NCI-H2227 (cell line): ENCODE measurements around the gene KDM1B.

Experiments used
- DNase-seq: peaks from one replicate; lab custom pipeline; 2025; ENCODE audit not compliant: unreplicated experiment; lab: John Stamatoyannopoulos, UW

Gene KDM1B, protein sequence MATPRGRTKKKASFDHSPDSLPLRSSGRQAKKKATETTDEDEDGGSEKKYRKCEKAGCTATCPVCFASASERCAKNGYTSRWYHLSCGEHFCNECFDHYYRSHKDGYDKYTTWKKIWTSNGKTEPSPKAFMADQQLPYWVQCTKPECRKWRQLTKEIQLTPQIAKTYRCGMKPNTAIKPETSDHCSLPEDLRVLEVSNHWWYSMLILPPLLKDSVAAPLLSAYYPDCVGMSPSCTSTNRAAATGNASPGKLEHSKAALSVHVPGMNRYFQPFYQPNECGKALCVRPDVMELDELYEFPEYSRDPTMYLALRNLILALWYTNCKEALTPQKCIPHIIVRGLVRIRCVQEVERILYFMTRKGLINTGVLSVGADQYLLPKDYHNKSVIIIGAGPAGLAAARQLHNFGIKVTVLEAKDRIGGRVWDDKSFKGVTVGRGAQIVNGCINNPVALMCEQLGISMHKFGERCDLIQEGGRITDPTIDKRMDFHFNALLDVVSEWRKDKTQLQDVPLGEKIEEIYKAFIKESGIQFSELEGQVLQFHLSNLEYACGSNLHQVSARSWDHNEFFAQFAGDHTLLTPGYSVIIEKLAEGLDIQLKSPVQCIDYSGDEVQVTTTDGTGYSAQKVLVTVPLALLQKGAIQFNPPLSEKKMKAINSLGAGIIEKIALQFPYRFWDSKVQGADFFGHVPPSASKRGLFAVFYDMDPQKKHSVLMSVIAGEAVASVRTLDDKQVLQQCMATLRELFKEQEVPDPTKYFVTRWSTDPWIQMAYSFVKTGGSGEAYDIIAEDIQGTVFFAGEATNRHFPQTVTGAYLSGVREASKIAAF

DNA sequence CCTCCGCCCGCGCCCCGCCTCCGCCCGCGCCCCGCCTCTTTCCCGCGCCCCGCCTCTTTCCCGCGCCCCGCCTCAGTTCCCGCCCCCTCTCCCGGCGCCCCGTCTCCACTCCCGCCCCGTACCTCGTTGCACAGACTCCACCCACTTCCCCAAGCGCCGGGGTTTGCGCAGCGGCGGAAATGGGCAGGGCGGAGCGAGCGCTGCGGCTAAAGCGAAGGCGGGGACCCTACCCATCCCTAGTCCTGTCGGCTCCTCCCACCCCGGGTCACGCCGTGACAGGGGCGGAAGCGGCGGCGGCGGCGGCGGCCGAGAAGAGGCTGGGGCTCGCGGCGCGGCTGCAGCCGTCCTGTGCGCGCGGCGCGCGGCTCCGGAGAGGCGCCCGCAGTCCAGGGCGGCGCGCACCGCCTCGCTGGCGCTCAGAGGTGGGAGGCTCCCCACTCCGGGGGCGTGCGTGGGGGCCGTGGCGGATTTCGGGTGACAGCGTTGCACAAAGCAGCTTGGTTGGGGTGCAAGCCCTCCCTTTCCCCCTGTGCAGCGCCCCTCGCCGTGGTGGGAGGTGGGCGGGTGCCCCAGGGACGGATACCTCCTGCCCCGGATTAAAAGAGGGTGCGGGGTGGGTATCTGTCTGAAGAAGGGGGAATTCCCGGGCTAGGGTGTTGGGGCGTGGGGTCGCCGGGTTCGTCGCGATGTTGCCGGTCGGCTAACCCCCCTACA, at the start of gene KDM1B:
Gene KDM1B (plus strand): TSS at position 273 of the 714 bp plus-strand sequence. CDS start 4,474 bp downstream, outside the sequence.
- peak; percentile 99 for DNase-seq

DNA sequence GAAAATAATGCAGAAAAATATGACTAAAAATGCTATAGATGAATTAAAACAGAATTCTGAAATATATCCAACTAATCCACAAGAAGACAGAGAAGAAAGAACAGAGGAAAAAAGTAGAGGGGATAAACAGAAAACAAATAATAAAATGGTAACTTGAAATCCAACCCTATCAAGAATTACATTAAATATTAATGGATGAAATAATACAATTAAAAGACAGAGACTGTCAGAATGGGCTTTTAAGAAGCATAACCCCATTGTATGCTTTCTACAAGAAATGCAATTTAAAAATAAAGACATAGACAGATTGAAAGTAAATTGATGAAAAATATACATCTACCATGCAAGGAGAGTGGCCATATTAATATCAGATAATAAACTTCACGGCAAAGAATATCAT, 48.2 kb upstream of the KDM1B start:
- no peak for DNase-seq

DNA sequence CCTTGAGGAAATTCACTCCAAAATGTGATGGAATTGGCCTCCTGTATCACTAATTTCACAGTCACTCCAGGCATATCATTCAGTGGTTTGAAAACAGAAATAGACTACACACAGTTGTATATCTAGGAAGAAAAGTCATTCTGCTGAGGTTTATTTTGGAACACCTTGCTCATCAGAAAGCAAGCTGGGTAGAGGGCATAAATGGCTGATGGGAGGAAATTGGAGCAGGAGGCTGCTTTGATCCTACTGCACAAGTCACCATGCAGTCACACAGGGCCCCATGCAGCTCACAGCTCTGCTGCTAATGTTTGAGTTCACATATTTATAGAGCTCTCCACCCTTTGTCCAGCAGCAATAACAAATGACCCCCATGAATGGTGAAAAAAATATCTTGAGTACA, 45.1 kb upstream of the KDM1B start:
- DNase-seq = no peak

DNA sequence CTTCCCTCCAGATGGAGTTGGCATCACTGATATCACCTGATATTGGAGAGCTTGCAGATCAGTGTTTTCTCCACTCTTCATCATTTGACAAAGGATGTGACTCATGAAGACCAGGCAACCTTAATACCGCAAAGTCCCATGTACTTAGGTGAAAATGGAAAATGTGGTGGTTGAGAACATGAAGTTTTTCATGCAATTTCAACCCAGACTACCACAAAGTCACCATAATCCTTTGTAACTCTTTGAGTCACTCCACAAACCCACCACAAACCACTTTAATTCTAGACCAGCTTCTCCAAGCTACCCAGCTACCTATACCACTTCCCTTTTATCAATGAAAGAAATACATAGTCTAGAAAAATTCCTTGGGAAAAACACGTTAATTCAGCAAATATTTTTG, 39.9 kb upstream of the KDM1B start:
- DNase-seq = no peak

DNA sequence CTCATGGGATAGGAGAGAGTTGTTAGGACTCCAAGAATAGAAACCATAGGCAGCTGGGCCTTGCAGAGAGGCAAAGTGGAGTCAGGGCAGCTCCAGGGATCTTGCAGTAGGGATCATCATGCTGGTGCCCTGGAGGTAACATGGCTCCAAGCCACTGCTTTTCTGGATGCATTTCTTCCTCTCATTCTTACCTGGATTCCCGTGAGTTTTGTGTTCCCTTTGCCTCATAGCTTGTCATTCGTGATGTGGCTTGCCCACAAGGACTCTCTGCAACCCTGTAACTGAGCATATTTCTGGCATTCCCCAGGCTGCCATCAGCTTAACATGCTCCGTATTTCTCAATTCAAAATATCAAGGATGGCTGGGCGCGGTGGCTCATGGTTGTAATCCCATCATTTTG, 38.1 kb upstream of the KDM1B start:
- no peak for DNase-seq

DNA sequence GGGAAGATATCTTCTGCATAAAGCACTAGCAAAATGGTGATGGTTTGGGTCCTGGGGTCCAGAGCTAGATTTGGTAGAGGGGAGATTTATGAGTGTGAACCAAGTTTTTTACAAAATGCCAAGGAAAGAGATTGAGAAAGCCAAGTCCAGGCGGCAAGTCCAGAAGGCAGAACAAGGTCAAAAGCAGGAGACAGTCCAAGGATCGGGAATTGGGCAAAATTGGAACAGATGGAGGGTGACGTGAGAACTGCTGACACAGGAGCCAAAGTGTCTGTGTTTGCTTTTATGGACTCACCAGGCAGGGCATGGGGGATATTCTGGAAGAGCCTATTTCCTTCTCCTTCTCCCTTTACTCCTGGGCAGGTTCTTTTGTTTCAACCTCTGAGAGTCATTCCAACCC, 36.9 kb upstream of the KDM1B start:
- DNase-seq = no peak

DNA sequence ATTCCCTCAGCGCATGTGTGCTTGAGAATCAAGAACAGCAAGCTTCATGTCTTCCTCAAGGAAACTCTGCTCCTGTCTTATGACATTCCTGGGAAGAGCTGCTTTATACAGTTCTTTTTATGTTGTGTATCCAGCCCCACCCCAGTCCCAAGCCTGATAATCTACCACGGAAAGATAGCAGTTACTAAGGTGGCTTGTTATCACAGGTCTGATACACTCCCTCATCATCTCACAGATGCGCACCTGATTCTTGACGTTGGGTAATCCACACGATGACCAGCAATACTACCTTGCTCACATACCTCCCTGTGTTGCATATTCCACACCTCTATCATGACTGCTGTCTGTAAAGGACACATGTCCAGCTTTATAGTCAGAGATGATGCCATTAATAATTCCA, 36.0 kb upstream of the KDM1B start:
- no peak for DNase-seq

DNA sequence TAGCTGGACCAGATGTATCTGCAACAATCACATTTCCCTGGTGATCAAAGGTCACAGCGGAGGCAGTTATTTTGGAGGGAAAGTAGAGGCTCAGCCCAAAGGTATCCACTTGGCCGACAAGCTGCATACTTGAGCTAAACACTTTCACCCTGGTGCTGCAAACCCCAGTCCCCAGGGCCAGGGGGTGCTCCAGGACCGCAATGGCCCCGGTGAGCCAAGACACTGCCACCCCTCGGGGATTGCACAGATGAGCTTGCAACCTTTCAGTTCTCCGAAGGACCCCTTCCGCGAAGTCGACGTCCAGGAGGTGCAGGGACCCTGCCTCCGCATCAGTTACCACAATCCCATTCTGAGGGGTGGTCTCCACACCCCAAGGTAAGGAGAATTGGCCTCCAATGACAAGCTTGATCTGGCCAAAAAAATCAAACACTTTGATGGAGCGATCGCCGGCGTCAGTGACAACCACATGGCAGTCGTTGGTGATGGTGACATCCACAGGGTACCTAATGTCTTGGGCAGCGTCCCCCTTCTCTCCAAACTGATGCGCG, 33.6 kb upstream of the KDM1B start:
- DNase-seq = no peak

DNA sequence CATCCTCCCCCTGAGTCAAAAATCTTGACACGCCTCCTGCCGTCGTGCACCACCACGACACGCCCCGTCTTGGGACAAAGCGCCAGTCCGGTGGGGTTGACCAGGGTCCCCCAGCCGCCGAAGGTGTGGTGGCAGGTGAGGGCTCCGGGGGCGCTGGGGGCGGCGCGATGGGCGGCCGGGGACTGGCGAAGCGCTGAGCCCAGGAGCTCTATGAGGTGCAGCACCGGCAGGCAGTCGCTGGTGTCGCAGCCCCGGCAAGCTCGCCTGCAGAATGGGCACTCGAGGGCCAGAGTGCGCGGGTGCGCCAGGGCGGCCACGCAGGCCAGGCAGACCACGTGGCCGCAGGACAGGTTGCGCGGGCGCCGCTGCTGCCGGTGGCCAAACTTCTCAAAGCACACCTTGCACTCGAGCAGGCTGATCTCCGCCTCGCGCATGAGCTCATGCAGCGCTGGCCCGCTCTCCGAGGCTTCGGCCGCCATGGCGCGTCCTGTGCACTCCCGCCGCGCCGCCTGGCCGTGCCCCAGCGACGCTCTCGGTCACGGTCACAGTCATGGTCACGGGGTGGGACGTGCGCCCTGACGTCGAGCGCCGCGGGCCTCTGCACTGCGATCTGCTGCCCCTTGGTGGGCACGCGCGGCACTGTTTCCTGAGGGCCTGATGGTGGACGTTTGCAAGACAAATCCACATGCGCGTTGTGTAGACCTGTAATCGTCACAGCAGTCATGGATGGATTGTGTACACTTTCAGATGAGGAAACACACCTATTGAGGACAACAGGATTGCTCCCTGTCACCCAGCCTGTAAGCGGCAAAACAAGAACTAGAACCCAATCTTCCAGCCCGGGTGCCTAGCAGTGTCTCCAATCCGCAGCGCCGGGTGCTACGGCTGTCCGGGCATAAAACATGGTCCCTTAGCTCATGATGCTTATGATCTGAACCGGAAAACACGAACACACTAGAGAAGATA, 32.8 kb upstream of the KDM1B start, which contains the start of gene NHLRC1:
Gene NHLRC1 (minus strand): TSS at position 550 of the 966 bp plus-strand sequence. CDS start 71 bp downstream, at position 479.
- DNase-seq = peak; percentile 91

DNA sequence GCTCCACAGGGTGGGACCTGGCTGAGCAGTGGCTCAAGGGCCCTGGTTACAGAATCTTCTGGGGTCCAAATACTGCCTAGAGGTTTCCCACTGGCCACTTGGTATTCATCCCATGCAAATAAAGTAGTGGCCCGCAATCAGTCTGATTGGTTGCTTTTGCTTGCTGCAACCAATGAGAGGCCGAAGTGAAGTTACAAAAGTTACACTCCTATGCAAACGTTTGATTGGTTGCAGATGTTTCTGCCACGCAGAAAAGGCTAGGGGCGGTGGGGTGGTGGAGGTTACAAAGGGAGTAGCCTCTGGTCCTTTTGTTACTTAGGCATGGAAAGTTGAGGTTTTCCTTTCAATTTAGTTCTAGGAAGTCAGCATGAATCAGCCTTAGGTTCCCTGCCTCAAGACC, 29.1 kb upstream of the KDM1B start:
- no peak for DNase-seq

DNA sequence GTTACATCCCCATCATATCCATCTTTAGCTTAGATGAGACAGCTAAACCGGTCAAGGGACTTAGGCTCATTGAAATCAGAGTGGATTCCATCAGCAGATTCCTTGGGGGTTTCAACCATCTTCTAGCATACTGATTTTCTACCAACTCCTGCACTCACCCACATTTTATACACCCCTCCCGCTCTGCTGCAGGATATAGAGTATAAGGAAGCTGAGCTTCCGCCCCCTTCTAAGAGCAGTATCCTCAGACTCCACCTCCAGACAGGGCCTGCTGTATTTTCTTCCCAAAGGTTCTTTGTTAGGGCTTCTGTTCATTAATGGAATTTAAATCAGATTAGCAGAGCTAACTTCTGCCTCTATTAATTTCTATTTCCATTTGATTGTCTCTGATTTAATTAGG, 22.9 kb upstream of the KDM1B start:
- no peak for DNase-seq

DNA sequence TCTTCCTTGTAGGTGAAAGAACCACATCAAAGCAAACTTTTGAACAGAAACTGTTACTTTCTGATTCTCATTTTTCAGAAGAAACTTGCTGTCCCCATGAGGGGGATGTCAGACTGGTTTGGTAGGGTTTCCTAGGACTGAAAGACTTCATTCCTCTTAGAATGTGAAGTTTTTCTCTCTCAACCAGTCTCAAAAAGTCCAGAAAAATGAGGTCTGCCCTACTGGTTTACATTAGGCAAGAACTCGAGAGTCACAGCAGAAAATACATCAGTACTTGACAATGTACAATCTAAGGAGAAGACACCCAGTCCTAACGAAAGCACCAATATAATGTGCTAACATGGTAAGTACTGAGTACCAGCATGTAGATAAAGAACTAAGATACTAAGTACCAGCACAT, 20.1 kb upstream of the KDM1B start:
- no peak for DNase-seq

DNA sequence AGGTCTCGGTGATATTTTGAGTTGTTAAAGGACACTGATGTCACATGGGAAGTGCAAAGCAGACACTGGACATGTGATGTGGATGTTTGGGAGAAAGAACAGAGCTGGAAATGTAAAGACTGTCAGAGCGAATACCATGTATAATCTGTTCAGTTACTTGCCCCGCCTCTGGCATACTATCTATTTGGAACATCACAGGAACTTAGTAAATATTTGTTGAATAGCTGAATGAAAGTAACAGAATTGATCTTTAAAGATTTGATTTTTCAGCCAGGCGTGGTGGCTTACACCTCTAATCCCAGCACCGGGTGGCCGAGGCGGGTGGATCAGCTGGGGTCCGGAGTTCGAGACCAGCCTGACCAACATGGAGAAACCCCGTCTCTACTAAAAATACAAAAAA, 19.0 kb upstream of the KDM1B start:
- no peak for DNase-seq

DNA sequence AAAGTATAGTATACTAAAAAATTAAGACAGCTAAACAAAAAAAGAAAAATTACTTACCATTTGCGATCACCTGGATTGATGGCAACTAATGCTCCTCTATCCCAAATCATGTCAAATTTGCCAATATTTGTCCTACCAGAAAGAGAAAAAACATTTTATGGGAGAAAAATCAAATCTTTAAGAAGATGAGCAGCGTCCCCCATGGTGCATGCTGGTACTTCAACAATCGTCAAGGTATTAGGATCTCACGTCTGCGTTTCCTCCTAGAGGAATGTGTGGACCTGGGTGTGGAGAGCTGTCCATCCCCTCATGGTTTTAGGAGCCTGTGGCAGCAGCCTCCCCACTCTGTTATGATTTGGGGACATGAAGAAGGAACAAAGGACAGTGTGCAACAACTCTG, 16.3 kb upstream of the KDM1B start:
- DNase-seq = no peak

DNA sequence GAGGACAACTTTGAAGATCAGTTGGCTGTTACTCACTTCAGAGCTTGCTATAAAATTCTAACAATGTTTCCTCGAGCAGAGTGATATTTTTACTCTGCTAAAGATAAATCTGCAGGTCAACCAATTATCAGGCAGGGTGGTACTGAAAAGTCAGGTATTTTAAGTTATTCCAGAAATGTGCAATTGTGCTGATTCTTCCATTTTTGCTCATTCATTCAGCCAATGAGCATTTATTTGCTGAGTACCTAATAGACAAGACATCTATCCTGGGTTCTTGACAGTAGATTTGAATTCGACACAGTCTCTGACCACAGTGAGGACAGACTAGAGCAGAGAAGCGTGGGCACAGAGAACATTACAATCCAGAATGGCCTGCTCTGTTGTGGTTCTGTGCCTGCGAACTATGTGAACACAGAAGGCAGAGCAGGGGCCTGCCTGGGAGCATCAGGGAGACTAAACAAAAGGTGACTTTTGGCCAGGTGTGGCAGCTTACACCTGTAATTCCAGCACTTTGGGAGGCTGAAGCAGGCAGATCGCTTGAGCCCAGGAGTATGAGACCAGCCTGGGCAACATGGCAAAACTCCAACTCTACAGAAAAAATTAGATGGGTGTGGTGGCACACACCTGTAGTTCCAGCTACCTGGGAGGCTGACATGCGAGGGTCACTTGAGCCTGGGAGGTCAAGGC, 15.1 kb upstream of the KDM1B start:
- DNase-seq = no peak

DNA sequence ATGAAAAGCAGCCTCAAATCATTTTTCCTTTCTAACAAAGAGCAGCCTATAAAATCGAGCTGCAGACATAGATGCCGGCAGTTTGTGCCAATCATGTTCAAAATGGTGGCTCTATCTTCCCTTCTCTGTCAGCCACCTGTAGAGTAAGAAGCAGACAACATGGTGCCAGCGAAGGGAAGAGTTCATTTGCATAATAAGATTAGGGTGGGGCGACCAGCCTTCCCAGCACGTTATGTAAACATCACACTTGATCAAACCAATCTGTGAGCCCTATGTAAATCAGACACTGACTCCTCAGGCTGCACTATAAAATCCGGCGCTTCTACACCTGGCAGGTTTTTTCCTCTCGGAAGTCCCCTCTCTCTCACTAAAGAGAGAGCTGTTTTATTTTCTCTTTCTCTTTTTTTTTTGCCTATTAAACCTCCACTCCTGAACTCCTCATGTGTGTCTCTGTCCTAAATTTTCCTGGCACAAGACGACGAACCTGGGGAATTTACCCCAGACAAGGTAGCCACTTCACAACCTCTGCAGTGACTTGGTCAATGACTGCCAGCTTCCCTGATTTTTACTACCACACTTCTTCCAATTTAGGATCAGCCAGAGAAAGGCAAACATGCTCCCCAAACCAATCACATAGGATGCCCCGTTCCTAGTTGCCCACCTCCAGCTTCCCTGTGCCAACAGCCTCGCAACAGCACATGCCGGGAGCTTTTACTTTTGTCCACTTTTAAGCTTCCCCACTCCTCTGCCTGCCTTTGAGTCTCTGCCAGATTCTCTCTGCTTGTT, 13.2 kb upstream of the KDM1B start:
- peak; percentile 7 for DNase-seq

DNA sequence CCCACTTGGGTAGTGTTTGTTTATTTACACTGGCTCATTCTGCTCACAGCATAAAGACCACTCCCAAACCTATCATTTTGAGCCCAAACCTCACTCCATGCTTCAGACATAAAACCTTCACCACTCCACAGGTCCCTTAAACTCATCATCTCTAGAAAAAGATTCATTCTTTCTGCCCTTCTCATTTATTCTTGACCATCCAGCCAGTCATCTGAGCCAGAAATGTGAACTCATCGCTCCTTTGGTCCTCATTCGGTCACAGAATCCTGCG, 12.7 kb upstream of the KDM1B start:
- no peak for DNase-seq

DNA sequence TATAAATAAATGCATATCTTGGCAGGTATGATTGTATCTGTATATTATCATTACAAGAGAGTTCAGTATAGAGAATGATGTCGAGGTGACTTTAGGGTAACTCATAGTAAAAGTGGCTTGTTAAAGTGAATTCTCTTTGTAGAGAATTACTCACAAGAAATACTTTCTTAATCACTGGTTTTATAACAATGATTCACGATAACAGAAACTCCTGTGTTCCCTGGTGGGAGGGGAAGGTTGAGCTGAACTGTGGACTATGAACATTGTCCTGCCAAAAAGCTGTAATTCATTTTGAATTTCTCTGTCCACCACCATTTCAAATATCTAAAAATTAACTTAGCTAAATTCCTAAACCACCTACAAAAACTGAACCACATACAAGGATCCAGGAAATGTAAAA, 8.1 kb upstream of the KDM1B start:
- no peak for DNase-seq

DNA sequence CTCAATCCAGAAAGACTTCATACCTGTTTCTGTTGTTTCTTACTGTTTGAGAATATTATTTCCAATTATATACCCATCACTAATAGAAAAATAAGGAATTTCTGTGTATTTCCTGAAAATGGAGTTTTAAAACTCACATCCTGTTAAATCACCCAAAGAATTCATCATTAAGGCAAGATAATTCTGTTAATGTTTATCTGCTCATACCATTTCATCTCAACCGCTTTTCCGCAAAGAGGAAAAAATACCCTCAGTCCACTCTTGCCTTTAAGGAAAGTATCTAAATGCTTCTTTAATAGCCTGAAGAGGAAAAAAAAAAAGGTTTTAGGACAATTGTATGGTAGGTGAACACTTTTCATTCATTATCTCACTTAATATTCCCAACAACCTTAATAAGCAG, 7.6 kb upstream of the KDM1B start:
- no peak for DNase-seq
